GM21786 (cell line): ENCODE results near the gene GUCA2A.

Experiments
- ATAC-seq: cut with Tn5 transposase; IDR thresholded peaks from one replicate; pipeline ENCODE4 v1.9.1; 2021; ENCODE audit not compliant: unreplicated experiment

The GUCA2A gene

GRCh38 chr1:42133809-42134526 is 30.6 kb downstream of the GUCA2A start:
- no peak for ATAC-seq

GRCh38 chr1:42133390-42133789 is 31.2 kb downstream of the GUCA2A start:
- no peak for ATAC-seq

- no peak for ATAC-seq
Measured at GRCh38 chr1:42130061-42130660, 34.4 kb downstream of the GUCA2A start.

GRCh38 chr1:42128964-42129363 is 35.6 kb downstream of the GUCA2A start:
- ATAC-seq: no peak

- ATAC-seq: no peak
Measured at GRCh38 chr1:42128499-42128898, 36.0 kb downstream of the GUCA2A start.

- ATAC-seq: no peak
Measured at GRCh38 chr1:42127767-42128166, 36.8 kb downstream of the GUCA2A start.

GRCh38 chr1:42125552-42125951 is 39.0 kb downstream of the GUCA2A start:
- ATAC-seq: no peak

- ATAC-seq: no peak
Measured at GRCh38 chr1:42122408-42122807, 42.1 kb downstream of the GUCA2A start.

GRCh38 chr1:42118125-42118524 is 46.4 kb downstream of the GUCA2A start:
- no peak for ATAC-seq

GRCh38 chr1:42117214-42117613 is 47.3 kb downstream of the GUCA2A start:
- no peak for ATAC-seq

GRCh38 chr1:42114229-42114628 is 50.3 kb downstream of the GUCA2A start:
- ATAC-seq: no peak
